ENCODE data around the gene FCHO1.
A peak's percentile ranks its signal among the peaks of the same experiment; 100 is the strongest.

The FCHO1 gene

GRCh38 chr19:17737690-17738153 lies 13.6 kb upstream of the FCHO1 start:
- no peak for DNase-seq

GRCh38 chr19:17739121-17739875 lies 12.0 kb upstream of the FCHO1 start:
- peak; percentile 94 to 98 for DNase-seq

GRCh38 chr19:17741456-17741855 lies 9.8 kb upstream of the FCHO1 start:
- no peak for DNase-seq

- DNase-seq: no peak
Observed at GRCh38 chr19:17743874-17744580, 7.2 kb upstream of the FCHO1 start.

- DNase-seq: peak; percentile 94 to 96
Observed at GRCh38 chr19:17747205-17748098, 3.8 kb upstream of the FCHO1 start.

GRCh38 chr19:17748884-17749638 lies 2.2 kb upstream of the FCHO1 start:
- no peak for DNase-seq

- DNase-seq: no peak
Observed at GRCh38 chr19:17749912-17750317, 1.4 kb upstream of the FCHO1 start.

- no peak for DNase-seq
Observed at GRCh38 chr19:17751912-17752273, 616 bp downstream of the FCHO1 start.

- no peak for DNase-seq
Observed at GRCh38 chr19:17752865-17753639, 1.8 kb downstream of the FCHO1 start.

- DNase-seq: peak; percentile 62 to 84
Observed at GRCh38 chr19:17753976-17754375, 2.7 kb downstream of the FCHO1 start.

GRCh38 chr19:17754634-17755442 lies 3.6 kb downstream of the FCHO1 start:
- DNase-seq: no peak

- no peak for DNase-seq
Observed at GRCh38 chr19:17755443-17755890, 4.2 kb downstream of the FCHO1 start.

- DNase-seq: peak; percentile 79 to 95
Observed at GRCh38 chr19:17755977-17756670, 4.8 kb downstream of the FCHO1 start.

GRCh38 chr19:17757125-17757524 lies 5.8 kb downstream of the FCHO1 start:
- peak; percentile 33 to 72 for DNase-seq

- DNase-seq: no peak
Observed at GRCh38 chr19:17758515-17758914, 7.2 kb downstream of the FCHO1 start.

GRCh38 chr19:17761148-17761547 lies 9.9 kb downstream of the FCHO1 start:
- no peak for DNase-seq

- DNase-seq: peak; percentile 89 to 96
Observed at GRCh38 chr19:17762505-17763229, 11.4 kb downstream of the FCHO1 start.

- no peak for DNase-seq
Observed at GRCh38 chr19:17764348-17764747, 13.1 kb downstream of the FCHO1 start.

GRCh38 chr19:17765069-17765618 lies 13.9 kb downstream of the FCHO1 start:
- DNase-seq: no peak

All from NCI-H524 (cell line).